HG02885 (cell line): ENCODE measurements around the gene RBM4.
"Not testable (repeated sequence)": the region's sequence is repeated elsewhere in the genome, so short reads cannot be mapped to it uniquely, and the experiment has no call there.

ENCODE experiments used
- ATAC-seq: cut with Tn5 transposase; IDR thresholded peaks from one replicate; pipeline ENCODE4 v1.9.1; 2021; ENCODE audit warnings: mild to moderate bottlenecking; ENCODE audit not compliant: unreplicated experiment, poor library complexity

RBM4 gene

DNA sequence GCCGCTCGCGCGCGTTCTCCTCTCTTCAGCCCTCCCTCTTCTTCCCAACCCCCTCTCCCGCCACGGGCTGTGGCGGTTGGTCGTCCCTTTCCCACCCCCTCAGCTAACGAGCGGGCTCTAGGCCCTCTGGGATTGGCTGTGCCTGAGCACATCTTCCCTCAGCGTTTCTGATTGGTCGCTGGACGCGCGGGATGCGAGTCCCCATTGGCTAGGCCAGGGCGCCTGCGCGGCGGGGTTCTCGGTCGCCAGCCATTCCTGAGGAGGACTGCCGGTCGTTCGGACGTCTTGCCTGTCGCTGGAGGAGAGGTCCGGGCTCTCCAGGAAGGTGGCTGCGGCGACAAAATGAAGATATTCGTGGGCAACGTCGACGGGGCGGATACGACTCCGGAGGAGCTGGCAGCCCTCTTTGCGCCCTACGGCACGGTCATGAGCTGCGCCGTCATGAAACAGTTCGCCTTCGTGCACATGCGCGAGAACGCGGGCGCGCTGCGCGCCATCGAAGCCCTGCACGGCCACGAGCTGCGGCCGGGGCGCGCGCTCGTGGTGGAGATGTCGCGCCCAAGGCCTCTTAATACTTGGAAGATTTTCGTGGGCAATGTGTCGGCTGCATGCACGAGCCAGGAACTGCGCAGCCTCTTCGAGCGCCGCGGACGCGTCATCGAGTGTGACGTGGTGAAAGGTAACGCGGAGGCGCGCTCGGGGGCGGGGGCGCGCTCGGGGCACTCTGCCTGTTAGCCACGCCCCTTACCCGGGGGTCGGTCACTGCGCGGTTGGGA is 21.9 kb upstream of the RBM4 start, which contains the start of gene RBM14:
RBM14 (plus strand) TSS at position 252 of the 776 bp plus-strand sequence; CDS start at position 343, 91 bp downstream.
- peak; percentile 91 for ATAC-seq

DNA sequence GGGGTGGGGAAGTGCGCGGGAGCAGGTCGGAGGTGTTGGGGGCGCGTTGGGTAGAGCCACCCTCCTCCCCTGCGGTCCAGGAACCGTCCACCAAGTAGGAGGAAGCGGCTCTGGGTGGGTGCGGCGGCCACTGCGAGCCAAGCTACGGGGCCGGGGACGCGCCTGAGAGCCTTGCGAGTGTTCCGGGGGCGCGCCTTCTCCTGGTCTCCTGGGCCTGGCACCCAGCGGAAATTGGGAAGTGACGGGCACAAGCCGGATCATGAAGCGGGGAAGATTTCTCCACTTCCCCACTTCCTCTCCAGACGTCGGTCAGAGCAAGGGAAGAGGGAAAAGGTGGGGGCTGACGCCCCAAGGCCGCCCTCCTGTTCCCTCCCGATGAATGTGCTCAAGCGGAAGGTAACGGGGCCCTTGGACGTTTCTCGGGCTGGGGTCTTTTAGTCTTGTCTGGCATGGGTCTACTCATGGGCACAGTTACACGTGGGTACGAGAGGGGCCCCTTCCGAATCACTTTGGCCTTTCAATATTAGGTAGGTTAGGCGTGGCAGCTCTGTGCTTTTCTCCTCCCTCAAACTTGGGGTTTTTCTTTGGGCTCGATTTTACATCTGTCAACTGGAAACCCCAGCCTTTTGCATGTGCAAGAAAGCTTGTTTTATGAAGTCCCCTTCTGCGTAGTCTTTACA is 21.2 kb upstream of the RBM4 start:
- ATAC-seq: no peak

DNA sequence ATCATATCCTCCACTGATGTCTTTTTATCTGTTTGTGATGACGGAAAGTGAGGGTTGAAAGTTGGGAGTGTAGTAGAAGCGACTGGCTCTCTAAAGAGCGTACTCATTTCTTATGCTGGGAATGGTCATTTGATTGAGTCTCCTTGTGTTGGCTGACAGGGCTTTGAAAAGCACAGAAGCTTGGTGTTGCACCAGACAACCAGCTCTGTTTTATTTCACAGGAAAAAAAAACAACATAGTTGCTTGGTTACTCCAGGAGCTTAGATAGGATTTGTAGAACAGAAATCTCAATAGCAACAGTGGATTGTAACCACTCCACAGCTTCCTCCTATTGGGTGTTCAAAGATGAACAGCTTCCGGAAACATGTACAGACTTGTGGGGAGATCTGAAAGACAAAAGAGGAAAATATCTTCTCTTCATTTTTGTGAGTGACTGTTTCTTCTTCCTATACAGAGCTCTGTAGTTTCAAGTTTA is 19.4 kb upstream of the RBM4 start:
- ATAC-seq: no peak

GRCh38 chr11:66624450-66624849 is 14.1 kb upstream of the RBM4 start:
- ATAC-seq: no peak

GRCh38 chr11:66625041-66625751 is 13.3 kb upstream of the RBM4 start:
- no peak for ATAC-seq

DNA sequence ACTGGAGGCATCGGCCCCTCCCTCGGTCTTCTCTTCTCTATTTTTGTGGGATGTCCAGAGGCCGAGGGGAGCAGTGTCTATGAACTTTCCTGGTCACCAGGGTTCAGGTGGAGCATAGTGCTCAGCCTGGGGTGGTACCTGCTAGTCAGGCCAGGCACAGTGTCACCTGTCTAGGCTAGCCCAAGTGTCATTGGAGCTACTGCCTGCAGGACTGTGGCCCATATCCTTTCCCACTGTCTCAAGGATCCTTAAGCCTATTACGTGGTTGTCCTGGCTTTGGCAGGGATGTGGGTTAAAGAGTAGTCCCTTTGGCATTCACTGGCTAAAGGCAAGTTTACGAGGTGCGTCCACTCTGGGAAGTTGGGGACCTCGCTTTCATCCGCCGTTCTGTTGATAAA is 12.8 kb upstream of the RBM4 start:
- no peak for ATAC-seq

GRCh38 chr11:66626382-66626781 is 12.1 kb upstream of the RBM4 start:
- ATAC-seq: no peak

DNA sequence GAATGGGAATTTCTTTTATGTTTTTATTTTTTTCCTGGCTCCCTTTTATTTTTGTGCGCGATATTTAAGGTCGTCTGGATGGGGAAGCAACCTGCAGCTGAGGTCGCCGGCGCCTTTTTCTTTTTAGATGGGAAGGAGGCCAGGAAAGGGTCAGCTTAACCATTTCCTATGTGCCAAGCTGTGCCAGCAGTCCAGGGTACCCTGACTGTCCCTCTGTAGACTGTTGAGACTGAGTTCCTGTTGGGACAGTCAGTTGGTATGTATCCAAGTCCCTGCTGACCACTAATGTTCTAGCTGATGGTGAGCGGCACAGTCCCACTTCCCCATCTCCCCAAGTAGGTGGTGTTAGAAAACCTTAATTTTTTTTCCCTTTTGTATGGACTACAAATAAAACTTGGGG is 11.6 kb upstream of the RBM4 start:
- no peak for ATAC-seq

GRCh38 chr11:66628061-66628603 is 10.4 kb upstream of the RBM4 start:
- ATAC-seq: no peak

- no peak for ATAC-seq
Observed at GRCh38 chr11:66629356-66629755, 9.1 kb upstream of the RBM4 start.

- ATAC-seq: no peak
Observed at GRCh38 chr11:66631883-66632282, 6.6 kb upstream of the RBM4 start.

DNA sequence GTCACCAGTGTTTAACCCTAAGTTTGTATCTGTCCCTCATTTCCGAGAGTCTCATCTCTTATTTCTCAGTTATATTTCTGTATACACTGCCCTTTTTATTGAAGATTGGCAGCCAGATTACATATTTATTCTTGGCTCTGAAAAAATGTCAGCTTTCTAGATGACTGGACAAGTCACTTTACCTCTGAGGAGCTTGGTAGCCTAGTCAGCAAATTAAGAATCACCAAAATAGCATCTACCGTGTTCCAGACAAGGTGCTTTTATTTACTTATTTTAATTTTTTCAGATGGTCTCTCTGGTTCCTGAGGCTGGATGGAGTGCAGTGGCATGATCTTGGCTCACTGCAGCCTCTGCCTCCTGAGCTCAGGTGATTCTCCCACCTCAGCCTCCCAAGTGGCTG is 5.6 kb upstream of the RBM4 start:
- no peak for ATAC-seq

- no peak for ATAC-seq
Observed at GRCh38 chr11:66636411-66636810, 2.1 kb upstream of the RBM4 start.

- ATAC-seq: no peak
Observed at GRCh38 chr11:66637557-66638176, 836 bp upstream of the RBM4 start.

DNA sequence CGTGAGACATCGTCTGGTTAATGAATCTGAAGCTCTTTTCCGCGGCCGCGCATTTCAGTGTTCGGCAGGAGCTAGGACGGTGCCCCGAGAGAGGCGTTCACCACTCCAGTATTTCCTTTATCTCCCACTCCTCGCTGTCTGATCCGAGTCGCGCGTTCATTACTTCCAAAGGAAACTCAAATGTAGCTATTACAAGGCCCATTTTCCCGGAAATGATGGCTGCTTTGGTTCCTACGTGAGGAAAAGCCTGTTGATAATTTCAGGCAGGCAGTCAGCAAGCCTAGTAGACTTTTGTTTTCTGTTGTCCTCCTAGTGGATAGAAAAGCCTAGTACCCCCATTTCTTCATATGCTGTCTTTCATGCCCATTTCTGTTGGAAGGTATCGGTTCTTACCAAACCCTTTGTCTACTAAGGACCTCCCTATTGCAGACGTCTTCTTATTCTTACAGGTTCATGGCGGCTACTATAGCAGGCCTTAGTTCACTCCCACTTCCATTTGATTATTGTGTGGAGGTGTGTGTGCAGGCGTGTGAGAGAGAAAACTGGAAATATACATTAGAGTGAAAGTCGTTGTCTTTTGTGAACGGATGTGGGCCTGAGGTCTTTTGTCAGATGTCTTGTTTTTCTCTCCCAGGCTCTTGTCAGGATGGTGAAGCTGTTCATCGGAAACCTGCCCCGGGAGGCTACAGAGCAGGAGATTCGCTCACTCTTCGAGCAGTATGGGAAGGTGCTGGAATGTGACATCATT is 737 bp downstream of the RBM4 start:
- ATAC-seq: no peak

GRCh38 chr11:66639814-66640340 is 1.4 kb downstream of the RBM4 start:
- not testable (repeated sequence) for ATAC-seq

GRCh38 chr11:66641834-66642233 is 3.3 kb downstream of the RBM4 start:
- ATAC-seq: no peak

GRCh38 chr11:66643745-66644437 is 5.4 kb downstream of the RBM4 start:
- no peak for ATAC-seq

- no peak for ATAC-seq
Observed at GRCh38 chr11:66646828-66647227, 8.3 kb downstream of the RBM4 start.
